ENCODE measurements around the gene UBE2J2.

- TF ChIP-seq, protein P1, sequence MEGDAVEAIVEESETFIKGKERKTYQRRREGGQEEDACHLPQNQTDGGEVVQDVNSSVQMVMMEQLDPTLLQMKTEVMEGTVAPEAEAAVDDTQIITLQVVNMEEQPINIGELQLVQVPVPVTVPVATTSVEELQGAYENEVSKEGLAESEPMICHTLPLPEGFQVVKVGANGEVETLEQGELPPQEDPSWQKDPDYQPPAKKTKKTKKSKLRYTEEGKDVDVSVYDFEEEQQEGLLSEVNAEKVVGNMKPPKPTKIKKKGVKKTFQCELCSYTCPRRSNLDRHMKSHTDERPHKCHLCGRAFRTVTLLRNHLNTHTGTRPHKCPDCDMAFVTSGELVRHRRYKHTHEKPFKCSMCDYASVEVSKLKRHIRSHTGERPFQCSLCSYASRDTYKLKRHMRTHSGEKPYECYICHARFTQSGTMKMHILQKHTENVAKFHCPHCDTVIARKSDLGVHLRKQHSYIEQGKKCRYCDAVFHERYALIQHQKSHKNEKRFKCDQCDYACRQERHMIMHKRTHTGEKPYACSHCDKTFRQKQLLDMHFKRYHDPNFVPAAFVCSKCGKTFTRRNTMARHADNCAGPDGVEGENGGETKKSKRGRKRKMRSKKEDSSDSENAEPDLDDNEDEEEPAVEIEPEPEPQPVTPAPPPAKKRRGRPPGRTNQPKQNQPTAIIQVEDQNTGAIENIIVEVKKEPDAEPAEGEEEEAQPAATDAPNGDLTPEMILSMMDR (IDR thresholded peaks at IDR 0.05) = no peak
- TF ChIP-seq POLR2A (IDR thresholded peaks at IDR 0.05) (no peak), POLR2AphosphoS5 (IDR thresholded peaks at IDR 0.05) (no peak)
Measured at GRCh38 chr1:1285611-1286311, 12.1 kb upstream of the UBE2J2 start.
